ENCODE data around the gene TSBP1.
"Not testable (repeated sequence)": the region's sequence is repeated elsewhere in the genome, so short reads cannot be mapped to it uniquely, and the experiment has no call there.

Gene TSBP1

DNA sequence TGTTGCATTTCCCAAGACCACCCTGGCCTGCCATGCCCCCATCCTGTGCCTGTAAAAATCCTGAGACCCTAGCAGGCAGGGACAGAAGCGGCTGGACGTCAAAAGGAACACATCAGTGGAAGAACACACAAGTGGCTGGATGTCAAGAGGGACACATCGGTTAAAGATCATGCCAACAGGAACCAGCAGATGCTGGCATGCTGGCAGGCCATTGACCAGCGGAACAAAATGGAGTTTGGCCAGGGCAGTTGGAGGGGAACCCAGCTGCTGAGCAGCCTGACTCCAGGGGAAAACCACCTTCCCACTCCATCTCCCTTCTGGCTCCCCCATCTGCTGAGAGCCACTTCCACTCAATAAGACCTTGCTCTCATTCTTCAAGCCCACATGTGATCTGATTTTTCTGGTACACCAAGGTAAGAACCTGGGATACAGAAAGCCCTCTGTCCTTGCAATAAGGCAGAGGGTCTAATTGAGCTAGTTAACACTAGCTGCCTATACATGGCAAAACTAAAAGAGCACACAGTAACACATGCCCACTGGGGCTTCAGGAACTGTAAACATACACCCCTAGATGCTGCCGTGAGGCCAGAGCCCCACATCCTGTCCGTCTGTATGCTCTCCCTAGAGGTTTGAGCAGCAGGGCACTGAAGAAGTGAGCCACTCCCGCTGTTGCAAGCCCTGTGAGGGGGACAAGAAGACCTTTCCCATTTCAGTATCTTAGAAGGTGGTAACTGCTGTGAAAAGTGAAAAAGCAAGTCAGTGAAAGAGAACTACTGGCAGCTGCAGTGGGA is 4.2 kb upstream of the TSBP1 start:
- no peak for DNase-seq (ENCODE audit: low read depth)

GRCh38 chr6:32371229-32371628 is 474 bp downstream of the TSBP1 start:
- DNase-seq (ENCODE audit: low read depth), result no peak

DNA sequence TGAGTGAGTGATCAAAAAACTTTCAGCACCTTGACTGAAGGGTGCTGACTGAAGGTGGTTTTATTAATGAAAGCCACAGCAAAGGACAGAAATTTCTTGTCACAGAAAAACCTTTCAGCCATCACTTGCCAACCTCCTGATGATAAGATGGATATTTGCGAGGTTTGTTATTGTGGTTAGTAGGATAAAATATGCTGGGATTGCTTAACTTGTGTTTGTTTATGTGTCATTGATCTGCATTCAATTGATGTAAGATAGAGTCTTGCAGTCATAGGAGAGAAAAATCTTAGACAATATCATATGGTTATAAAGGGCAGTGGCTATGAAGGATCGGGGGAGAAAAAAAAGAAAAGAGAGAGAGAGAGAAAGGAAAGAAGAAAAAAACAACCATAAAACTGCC is 1.2 kb downstream of the TSBP1 start:
- peak; percentile 11 for DNase-seq (ENCODE audit: low read depth)

- DNase-seq (ENCODE audit: low read depth), result peak; percentile 65
Measured at GRCh38 chr6:32369660-32370059, 2.0 kb downstream of the TSBP1 start.

GRCh38 chr6:32367644-32368043 is 4.1 kb downstream of the TSBP1 start:
- no peak for DNase-seq (ENCODE audit: low read depth)

DNA sequence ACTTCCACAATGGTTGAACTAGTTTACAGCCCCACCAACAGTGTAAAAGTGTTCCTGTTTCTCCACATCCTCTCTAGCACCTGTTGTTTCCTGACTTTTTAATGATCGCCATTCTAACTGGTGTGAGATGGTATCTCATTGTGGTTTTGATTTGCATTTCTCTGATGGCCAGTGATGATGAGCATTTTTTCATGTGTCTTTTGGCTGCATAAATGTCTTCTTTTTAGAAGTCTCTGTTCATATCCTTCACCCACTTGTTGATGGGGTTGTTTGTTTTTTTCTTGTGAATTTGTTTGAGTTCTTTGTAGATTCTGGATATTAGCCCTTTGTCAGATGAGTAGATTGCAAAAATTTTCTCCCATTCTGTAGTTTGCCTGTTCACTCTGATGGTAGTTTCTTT is 12.5 kb downstream of the TSBP1 start:
- DNase-seq (ENCODE audit: low read depth), result not testable (repeated sequence)

DNA sequence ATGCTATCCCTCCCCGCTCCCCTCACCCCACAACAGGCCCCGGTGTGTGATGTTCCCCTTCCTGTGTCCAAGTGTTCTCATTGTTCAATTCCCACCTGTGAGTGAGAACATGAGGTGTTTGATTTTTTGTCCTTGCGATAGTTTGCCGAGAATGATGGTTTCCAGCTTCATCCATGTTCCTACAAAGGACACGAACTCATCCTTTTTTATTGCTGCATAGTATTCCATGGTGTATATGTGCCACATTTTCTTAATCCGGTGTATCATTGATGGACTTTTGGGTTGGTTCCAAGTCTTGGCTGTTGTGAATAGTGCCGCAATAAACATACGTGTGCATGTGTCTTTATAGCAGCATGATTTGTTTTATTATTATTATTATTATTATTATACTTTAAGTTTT is 13.2 kb downstream of the TSBP1 start:
- not testable (repeated sequence) for DNase-seq (ENCODE audit: low read depth)

GRCh38 chr6:32355018-32355417 is 16.7 kb downstream of the TSBP1 start:
- DNase-seq (ENCODE audit: low read depth), result no peak

- DNase-seq (ENCODE audit: low read depth), result no peak
Measured at GRCh38 chr6:32353348-32353747, 18.4 kb downstream of the TSBP1 start.

DNA sequence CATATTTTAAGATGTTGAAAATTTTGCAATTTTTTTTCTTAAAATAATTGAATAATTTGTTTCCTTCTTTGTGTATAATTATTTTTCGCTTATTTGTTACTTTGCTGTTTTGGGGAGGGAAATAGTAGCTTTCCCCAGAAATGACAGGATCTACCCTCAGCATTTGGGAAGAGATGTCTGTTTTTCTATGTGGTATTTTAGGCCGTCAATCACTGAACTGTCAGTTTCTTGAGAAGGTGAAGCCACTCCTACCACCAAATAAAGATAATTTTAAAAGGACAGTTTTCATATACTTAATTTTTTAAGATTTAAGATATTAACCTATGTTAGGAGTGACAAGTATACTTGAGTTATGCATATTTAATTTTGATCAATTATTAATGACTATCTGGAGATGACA is 31.5 kb downstream of the TSBP1 start:
- no peak for DNase-seq (ENCODE audit: low read depth)

- no peak for DNase-seq (ENCODE audit: low read depth)
Measured at GRCh38 chr6:32337186-32337805, 34.4 kb downstream of the TSBP1 start.

- DNase-seq (ENCODE audit: low read depth), result no peak
Measured at GRCh38 chr6:32332433-32332832, 39.3 kb downstream of the TSBP1 start.

DNA sequence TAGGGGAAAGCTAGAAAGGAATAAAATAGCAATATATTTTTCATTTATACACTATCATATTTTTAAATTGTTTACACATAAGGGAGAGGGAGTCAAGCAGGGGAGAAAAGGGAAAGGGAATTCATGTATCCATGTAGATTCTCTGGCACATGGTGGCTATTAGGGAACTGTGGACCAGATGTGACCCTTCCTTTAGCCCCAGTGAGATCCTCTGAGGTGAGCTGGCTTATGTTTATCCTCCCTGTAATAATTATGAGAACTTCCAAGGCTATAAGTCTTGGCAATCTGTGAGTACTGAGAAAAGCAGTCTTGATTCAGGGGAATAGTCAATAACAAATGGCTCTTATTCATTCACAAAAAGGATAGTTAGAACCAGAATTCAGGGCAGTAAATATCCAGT is 42.6 kb downstream of the TSBP1 start:
- DNase-seq (ENCODE audit: low read depth), result no peak

- DNase-seq (ENCODE audit: low read depth), result no peak
Measured at GRCh38 chr6:32327103-32327502, 44.6 kb downstream of the TSBP1 start.

DNA sequence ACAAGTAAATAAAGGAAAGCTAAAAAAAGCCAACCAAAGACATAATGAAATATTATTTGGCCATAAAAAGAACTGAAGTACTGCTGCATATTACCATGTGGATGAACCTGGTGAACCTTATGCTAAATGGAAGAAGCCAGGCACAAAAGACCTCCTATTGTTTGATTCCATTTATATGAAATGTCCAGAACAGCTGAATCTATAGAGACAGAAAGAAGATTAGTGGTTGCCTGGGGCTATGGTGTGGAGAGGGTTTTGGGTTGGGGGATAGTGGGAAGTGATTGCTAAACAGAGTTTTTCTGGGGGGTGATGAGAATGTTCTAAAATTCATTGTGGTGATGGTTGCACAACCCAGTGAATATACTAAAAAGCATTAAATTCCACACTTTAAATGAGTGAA is 53.2 kb downstream of the TSBP1 start:
- DNase-seq (ENCODE audit: low read depth), result no peak

GRCh38 chr6:32317541-32317940 is 54.2 kb downstream of the TSBP1 start:
- no peak for DNase-seq (ENCODE audit: low read depth)

DNA sequence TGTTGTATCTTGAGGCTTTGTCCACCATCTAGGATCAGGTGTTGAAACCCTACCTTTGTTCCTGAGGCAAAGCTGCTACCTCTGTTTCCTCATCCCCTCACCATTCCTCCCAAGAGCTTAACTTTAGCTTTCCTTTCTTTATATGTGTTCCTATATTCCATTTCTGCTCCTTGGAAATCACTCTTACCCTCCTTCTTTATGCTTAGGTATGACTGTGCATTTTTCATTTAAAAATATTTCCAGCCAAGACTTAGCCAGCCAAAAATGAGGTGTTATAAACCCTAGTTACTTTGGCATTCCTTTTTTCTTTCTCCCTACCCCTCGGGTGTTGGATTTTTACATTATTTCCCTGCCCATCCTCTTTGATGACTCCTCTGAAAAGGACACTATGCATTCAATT is 57.7 kb downstream of the TSBP1 start:
- DNase-seq (ENCODE audit: low read depth), result no peak

DNA sequence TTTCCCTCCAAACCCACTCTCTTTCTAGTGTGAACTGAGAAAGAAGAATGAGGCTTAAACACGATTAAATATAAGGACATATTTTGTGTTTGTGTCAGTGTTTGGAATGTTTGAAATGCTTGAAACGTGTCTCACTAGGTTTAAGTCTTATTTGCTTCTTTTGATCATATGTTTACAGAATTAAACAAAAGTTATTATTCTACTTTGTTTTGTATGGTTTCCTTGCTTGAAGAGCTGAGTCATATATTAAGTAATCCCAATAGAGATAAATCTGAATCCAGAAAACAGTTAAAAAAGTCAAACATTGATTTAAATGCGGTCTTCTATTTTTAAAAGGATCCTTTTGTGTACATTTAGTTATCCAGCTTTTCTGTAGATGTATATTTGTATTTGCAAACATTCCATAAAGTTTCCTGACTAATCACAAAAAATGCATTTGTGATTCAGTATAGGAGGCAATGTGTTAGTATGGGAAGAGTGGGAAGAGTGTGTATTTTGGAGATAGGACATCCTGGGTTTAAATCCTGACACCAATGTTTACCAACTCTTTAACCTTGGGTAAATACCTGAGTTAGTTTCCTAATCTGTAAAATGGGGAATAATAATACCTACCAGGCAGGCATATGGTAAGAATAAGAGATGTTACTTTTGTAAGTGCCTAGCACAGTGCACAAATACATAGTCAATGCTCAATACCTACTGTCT is 72.9 kb downstream of the TSBP1 start:
- DNase-seq (ENCODE audit: low read depth), result no peak

DNA sequence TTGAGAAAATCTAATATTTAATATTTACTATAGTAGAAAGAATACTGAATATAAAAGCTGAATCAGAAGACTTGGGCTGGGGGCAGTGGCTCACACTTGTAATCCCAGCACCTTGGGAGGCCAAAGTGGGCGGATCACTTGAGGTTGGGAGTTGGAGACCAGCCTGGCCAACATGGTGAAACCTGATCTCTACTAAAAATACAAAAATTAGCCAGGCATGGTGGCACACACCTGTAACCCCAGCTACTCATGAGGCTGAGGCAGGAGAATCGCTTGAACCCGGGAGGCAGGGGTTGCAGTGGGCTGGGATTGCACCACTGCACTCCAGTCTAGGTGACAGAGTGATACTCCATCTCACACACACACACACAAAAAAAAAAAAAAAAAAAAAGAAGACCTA is 76.7 kb downstream of the TSBP1 start:
- not testable (repeated sequence) for DNase-seq (ENCODE audit: low read depth)

DNA sequence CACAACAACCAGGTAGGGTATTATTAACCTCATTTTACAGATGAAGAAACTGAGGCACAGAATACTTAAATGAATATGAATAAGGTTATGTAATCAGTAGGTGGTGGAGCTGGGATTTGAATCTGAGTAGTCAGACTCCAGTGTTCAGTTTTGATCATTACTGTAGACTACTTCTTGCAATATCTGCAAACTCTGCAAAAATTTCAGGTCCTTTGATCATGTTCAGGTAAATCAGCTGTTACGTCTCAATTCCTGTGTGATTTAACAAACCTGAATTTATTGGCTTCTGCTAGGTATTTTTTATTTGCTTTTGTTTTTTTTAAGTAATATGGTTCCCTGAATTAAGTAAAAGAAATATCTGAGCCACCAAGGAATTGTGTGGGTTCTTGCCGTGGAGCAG is 77.1 kb downstream of the TSBP1 start:
- no peak for DNase-seq (ENCODE audit: low read depth)

- DNase-seq (ENCODE audit: low read depth), result no peak
Measured at GRCh38 chr6:32293695-32294094, 78.0 kb downstream of the TSBP1 start.

DNA sequence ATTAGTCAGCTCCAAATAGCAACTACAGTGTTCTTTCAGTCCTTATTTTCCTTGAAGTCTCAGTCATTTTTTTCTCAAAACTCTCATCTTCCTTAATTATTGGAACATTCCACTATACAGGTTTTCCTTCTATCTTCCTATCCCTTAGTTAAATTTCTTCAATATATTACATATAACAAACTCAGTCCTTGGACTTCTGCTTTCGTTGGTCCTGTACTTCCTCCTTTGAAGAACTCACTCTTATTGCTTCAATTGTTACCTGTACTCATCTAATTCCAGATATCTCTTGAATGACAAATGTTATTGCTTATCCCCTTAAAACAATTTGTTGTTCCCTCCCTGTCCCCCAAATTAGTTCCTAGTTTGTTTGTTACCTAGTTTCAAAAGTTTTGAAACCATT is 80.2 kb downstream of the TSBP1 start:
- no peak for DNase-seq (ENCODE audit: low read depth)

DNA sequence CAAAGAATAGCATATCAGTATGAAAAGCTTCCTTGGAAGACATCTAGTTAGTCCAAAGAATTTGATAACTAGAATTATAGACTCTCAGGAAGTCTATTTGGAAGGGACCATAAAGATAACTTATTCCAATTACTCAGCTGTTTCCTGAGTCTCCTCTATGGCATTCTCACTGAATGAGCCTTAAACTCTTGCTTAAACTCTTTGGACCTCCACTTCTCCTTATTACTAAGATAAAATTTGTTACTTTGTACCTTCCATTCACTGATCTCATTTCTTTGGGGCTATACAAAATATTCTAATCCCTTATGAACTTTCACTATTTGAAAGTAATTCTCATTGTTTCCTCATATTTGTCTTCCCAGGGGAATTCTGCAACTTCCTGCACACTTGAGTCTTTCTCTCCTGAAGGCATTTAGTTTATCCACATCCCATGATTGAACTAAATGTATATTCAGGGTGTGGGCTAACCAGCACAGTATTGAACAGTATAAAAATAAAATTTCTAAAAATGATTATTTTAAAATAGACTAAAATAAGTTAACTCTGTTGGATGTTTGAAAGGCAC is 80.7 kb downstream of the TSBP1 start:
- DNase-seq (ENCODE audit: low read depth), result peak; percentile 9
